ENCODE results near the gene MTCL1. TPM values are rescaled to one million over a fixed set of nuclear protein-coding genes. Genes with fewer than 3 reads are reported as not detected.

Gene MTCL1
- total and polyA plus RNA-seq, 2 of the 8 experiments (the other 6 are each of a cell fraction or from before 2014, with no cell fraction given): 16.6 to 60.8 TPM

DNA sequence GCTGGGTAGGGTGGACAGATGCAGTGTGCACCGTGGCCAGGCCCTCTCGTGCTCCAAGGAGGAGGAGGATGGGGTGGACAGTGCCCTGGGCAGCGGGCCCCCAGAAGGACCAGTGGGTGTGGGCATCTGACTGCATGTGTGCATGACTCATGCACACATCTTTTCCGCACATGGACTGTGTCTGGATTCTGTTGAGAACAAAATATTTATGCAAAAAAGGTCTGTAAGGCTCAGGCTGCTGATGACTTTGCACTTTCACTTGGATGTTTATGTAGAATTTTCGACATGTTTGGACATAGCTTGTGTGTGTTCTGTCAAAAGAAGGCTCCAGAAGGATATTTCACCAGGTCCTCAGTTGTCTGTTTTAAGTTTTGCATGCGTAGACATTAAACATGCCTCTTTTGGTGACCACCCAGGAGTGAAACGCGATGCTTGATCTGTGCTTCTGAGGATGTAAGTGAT, 45.6 kb downstream of the MTCL1 start (continued):
- TF ChIP-seq ASH2L (IDR thresholded peaks at IDR 0.05; ENCODE audit: low read length) (no peak), TBP (IDR thresholded peaks at IDR 0.05; ENCODE audit: low read depth, low read length) (no peak), TAF7 (optimal IDR thresholded peaks at IDR 0.05; ENCODE audit: borderline replicate concordance, low read depth, low read length) (no peak), JUND (IDR thresholded peaks at IDR 0.05; ENCODE audit: low read length) (no peak), ZNF274 (IDR thresholded peaks at IDR 0.05; ENCODE audit: borderline replicate concordance, extremely low read depth, low read length) (no peak), CTCF (IDR thresholded peaks at IDR 0.05; ENCODE audit: control extremely low read depth in 1 of 3, insufficient read depth in 1 of 3, low read depth in 1 of 3, low read length in 3 of 3) (no peak), CREB1 (IDR thresholded peaks at IDR 0.05) (no peak)
- TF ChIP-seq, protein P1, sequence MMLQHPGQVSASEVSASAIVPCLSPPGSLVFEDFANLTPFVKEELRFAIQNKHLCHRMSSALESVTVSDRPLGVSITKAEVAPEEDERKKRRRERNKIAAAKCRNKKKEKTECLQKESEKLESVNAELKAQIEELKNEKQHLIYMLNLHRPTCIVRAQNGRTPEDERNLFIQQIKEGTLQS (IDR thresholded peaks at IDR 0.05; ENCODE audit: insufficient read depth, low read depth, low read length): no peak
- TF ChIP-seq, protein P2, sequence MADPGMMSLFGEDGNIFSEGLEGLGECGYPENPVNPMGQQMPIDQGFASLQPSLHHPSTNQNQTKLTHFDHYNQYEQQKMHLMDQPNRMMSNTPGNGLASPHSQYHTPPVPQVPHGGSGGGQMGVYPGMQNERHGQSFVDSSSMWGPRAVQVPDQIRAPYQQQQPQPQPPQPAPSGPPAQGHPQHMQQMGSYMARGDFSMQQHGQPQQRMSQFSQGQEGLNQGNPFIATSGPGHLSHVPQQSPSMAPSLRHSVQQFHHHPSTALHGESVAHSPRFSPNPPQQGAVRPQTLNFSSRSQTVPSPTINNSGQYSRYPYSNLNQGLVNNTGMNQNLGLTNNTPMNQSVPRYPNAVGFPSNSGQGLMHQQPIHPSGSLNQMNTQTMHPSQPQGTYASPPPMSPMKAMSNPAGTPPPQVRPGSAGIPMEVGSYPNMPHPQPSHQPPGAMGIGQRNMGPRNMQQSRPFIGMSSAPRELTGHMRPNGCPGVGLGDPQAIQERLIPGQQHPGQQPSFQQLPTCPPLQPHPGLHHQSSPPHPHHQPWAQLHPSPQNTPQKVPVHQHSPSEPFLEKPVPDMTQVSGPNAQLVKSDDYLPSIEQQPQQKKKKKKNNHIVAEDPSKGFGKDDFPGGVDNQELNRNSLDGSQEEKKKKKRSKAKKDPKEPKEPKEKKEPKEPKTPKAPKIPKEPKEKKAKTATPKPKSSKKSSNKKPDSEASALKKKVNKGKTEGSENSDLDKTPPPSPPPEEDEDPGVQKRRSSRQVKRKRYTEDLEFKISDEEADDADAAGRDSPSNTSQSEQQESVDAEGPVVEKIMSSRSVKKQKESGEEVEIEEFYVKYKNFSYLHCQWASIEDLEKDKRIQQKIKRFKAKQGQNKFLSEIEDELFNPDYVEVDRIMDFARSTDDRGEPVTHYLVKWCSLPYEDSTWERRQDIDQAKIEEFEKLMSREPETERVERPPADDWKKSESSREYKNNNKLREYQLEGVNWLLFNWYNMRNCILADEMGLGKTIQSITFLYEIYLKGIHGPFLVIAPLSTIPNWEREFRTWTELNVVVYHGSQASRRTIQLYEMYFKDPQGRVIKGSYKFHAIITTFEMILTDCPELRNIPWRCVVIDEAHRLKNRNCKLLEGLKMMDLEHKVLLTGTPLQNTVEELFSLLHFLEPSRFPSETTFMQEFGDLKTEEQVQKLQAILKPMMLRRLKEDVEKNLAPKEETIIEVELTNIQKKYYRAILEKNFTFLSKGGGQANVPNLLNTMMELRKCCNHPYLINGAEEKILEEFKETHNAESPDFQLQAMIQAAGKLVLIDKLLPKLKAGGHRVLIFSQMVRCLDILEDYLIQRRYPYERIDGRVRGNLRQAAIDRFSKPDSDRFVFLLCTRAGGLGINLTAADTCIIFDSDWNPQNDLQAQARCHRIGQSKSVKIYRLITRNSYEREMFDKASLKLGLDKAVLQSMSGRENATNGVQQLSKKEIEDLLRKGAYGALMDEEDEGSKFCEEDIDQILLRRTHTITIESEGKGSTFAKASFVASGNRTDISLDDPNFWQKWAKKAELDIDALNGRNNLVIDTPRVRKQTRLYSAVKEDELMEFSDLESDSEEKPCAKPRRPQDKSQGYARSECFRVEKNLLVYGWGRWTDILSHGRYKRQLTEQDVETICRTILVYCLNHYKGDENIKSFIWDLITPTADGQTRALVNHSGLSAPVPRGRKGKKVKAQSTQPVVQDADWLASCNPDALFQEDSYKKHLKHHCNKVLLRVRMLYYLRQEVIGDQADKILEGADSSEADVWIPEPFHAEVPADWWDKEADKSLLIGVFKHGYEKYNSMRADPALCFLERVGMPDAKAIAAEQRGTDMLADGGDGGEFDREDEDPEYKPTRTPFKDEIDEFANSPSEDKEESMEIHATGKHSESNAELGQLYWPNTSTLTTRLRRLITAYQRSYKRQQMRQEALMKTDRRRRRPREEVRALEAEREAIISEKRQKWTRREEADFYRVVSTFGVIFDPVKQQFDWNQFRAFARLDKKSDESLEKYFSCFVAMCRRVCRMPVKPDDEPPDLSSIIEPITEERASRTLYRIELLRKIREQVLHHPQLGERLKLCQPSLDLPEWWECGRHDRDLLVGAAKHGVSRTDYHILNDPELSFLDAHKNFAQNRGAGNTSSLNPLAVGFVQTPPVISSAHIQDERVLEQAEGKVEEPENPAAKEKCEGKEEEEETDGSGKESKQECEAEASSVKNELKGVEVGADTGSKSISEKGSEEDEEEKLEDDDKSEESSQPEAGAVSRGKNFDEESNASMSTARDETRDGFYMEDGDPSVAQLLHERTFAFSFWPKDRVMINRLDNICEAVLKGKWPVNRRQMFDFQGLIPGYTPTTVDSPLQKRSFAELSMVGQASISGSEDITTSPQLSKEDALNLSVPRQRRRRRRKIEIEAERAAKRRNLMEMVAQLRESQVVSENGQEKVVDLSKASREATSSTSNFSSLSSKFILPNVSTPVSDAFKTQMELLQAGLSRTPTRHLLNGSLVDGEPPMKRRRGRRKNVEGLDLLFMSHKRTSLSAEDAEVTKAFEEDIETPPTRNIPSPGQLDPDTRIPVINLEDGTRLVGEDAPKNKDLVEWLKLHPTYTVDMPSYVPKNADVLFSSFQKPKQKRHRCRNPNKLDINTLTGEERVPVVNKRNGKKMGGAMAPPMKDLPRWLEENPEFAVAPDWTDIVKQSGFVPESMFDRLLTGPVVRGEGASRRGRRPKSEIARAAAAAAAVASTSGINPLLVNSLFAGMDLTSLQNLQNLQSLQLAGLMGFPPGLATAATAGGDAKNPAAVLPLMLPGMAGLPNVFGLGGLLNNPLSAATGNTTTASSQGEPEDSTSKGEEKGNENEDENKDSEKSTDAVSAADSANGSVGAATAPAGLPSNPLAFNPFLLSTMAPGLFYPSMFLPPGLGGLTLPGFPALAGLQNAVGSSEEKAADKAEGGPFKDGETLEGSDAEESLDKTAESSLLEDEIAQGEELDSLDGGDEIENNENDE (IDR thresholded peaks at IDR 0.05; ENCODE audit: insufficient replicate concordance, low read length): no peak
